Esophagus (tissue), 2 donors: ENCODE results near the gene LENG9. TPM values are rescaled to one million over a fixed set of nuclear protein-coding genes. Genes with fewer than 3 reads are reported as not detected.

Experiments used
- H3K27ac ChIP-seq, 2 donors: one replicate each; pipeline ENCODE4 v1.5.1; 2013; ENCODE audit warnings: low read depth in 2 of 2, mild to moderate bottlenecking in 2 of 2, inconsistent platforms in 1 of 2, low read length in 1 of 2, moderate library complexity in 1 of 2
- H3K27me3 ChIP-seq, 2 donors: one replicate each; pipeline ENCODE4 v1.6.1; 2013; ENCODE audit warnings: low read length in 2 of 2, control low read depth in 1 of 2, mild to moderate bottlenecking in 1 of 2; ENCODE audit not compliant: insufficient read depth in 2 of 2, control insufficient read depth in 1 of 2
- H3K36me3 ChIP-seq, 2 donors: one replicate each; pipeline ENCODE4 v1.6.1; 2013; ENCODE audit warnings: low read length in 1 of 2; ENCODE audit not compliant: control insufficient read depth in 2 of 2, insufficient read depth in 2 of 2
- H3K4me1 ChIP-seq, 2 donors: one replicate each; pipeline ENCODE4 v1.6.1; 2013; ENCODE audit warnings: low read length in 1 of 2; ENCODE audit not compliant: control insufficient read depth in 2 of 2, insufficient read depth in 2 of 2
- H3K4me3 ChIP-seq, 2 donors: one replicate each; pipeline ENCODE4 v1.5.1; 2013; ENCODE audit warnings: low read length in 2 of 2, mild to moderate bottlenecking in 2 of 2, low read depth in 1 of 2, moderate library complexity in 1 of 2
- H3K9me3 ChIP-seq, 2 donors: one replicate each; pipeline ENCODE4 v1.6.1; 2013; ENCODE audit warnings: mild to moderate bottlenecking in 2 of 2, low read depth in 1 of 2, low read length in 1 of 2, moderate library complexity in 1 of 2; ENCODE audit not compliant: control insufficient read depth in 2 of 2, insufficient read depth in 1 of 2
- WGBS, 2 donors: extraction: QIAGEN DNeasy Blood & Tissue Kit; methylation state at CpG; one replicate each; pipeline ENCODE4 v1.1.7; 2013; 5-methylcytosine and 5-hydroxymethylcytosine counted together
- polyA plus RNA-seq, 2 donors: library from polyadenylated mRNA; stranded (reverse); fragments of 200-250 nt; gene quantifications; one replicate each; pipeline ENCODE4 v1.2.3, GENCODE V29; 2013
- donor health status: healthy with polysubstance abuse.
- donor health status: Bipolar disorder and iron deficiency.

Gene LENG9
- polyA plus RNA-seq, 2 donors: 4.4 to 5.8 TPM

DNA sequence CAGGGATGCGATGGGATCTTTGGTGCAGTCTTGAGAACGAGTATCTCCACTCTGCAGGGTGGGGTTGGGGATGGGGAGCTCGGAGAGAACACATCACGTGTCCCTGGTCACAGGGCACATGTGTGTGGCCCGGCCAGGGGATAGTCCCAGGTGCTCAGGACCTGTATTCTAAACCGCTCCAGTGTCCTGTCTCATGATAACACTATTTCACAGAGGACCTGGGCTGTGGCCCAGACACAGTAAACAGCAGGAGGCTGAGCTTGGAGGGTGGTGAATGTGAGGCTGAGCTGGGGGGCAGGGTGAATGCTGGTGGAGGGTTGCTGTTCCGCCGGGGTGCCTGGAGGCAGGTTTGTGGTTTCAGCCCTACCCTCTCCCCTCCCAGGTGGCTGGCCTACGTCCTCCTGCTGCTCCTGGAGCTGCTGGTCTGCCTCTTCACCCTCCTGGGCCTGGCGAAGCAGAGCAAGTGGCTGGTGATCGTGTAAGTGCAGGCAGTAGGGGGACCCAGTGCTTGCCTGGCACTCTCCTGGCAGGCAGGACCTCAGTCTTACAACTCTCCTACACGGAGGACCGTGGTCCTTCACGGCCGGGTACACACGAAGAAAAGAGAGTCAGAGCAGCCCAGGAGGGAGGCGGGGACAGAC, 37.2 kb downstream of the LENG9 start:
- 51 to 56% methylated on average over 17 of the region's 17 CpGs for WGBS, 2 donors
- H3K4me3 ChIP-seq: no peak overlapping the region
- H3K4me1 ChIP-seq: peaks cover 5 to 6% of the 10 kb centered on the region in 2 donors
- H3K36me3 ChIP-seq: no peaks in the 10 kb centered on the region
- no peak overlapping the region for H3K27ac ChIP-seq
- no peaks in the 10 kb centered on the region for H3K9me3 ChIP-seq
- peaks cover 0 to 3% of the 10 kb centered on the region in 2 donors for H3K27me3 ChIP-seq

DNA sequence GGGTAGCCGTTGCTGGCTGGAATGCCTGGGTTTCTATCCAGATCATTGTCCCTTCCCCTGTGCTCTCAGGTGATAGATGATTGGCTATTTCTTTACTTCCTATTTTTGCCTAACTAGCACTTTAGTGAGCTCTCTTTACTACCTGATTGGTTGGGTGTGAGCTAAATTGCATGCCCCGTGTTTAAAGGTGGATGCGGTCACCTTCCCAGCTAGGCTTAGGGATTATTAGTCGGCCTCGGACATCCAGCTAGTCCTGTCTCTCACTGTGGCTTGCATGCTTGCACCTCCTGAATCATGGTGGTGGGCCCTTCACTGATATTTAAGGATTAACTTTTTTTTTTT, 38.2 kb downstream of the LENG9 start:
- Histone ChIP-seq H3K36me3 (no peaks in the 10 kb centered on the region), H3K9me3 (no peaks in the 10 kb centered on the region), H3K27me3 (peaks cover 0 to 3% of the 10 kb centered on the region in 2 donors), H3K4me1 (no peaks in the 10 kb centered on the region), H3K27ac (no peak overlapping the region), H3K4me3 (no peak overlapping the region)
- 63 to 67% methylated on average over 5 of the region's 5 CpGs for WGBS, 2 donors

DNA sequence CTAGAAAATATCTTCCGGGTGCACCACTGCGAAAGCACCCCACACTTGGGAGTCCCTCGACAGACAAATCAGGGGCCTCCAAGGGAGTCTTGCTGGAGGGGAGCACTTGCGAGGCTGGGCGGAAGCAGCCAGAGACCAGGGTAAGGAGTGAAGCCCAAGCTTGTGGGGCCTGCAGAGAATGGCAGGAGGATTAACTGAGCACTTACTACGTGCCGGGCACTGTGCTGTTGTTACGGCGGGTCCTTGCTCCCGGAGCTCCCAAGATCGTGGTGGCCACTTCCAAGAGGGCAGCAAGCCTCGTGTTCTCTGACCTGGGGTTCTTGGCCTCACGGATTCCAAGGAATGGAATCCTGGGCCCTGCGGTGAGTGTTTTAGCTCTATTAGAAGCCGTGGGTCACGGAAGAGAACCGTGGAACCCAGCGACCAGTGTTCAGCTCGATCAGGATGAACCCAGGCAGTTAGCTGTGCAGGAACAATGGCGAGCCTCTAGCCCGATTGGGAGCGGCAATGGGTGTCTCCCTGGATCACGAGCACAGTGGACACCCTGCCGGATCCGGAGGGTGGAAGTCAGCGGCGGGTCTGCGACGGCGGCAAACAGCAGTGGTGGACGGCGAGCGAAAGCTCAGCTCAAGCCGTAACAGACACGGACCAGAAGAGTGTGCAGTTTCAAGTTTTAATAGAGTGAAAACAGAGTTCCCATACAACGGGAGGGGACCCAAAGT, 38.8 kb downstream of the LENG9 start:
- Histone ChIP-seq H3K27me3 (peaks cover 0 to 3% of the 10 kb centered on the region in 2 donors), H3K4me1 (no peaks in the 10 kb centered on the region), H3K4me3 (no peak overlapping the region), H3K27ac (no peak overlapping the region), H3K36me3 (no peaks in the 10 kb centered on the region), H3K9me3 (no peaks in the 10 kb centered on the region)
- WGBS, 2 donors: 85 to 87% methylated on average over 34 to 36 of the region's 36 CpGs

DNA sequence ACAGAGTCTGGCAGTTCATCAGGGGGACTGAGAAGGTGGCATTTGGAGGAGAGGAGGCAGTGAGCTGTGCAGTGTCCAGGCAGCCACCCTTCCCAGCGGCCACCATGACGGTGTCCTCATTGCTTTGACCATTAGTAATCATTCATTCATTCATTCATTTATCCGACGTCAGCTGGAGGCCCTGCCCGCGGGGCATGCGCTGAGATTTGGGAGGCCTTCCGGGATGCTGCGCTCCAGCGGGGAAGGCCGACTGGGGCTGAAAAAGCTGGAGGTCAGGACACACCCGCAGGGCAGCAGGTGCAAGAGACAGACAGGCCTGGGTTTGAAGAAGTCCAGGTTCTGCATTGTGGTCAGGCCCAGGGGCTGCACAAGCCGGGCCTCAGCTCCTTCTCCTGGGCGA, 39.4 kb downstream of the LENG9 start:
- Histone ChIP-seq H3K27ac (no peak overlapping the region), H3K36me3 (no peaks in the 10 kb centered on the region), H3K9me3 (no peaks in the 10 kb centered on the region), H3K4me3 (no peak overlapping the region), H3K4me1 (no peaks in the 10 kb centered on the region), H3K27me3 (peaks cover 0 to 3% of the 10 kb centered on the region in 2 donors)
- 86 to 88% methylated on average over 14 of the region's 14 CpGs for WGBS, 2 donors

DNA sequence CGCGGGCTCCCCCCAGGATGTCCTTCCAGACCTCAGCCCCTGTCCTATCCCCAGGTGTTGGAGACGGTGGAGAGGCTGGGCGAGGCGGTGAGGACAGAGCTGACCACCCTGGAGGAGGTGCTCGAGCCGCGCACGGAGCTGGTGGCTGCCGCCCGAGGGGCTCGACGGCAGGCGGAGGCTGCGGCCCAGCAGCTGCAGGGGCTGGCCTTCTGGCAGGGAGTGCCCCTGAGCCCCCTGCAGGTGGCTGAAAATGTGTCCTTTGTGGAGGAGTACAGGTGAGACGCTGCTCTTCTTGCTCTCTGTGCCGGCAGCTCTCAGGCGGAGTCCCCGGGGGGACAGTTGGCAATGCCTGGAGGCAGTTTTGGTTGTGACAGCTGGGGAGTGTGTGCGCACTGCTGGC, 41.4 kb downstream of the LENG9 start:
- no peaks in the 10 kb centered on the region for H3K36me3 ChIP-seq
- H3K4me1 ChIP-seq: peaks cover 0 to 2% of the 10 kb centered on the region in 2 donors
- H3K9me3 ChIP-seq: peaks cover 0 to 2% of the 10 kb centered on the region in 2 donors
- no peak overlapping the region for H3K27ac ChIP-seq
- no peak overlapping the region for H3K4me3 ChIP-seq
- 69 to 73% methylated on average over 18 to 20 of the region's 20 CpGs for WGBS, 2 donors
- H3K27me3 ChIP-seq: no peaks in the 10 kb centered on the region

DNA sequence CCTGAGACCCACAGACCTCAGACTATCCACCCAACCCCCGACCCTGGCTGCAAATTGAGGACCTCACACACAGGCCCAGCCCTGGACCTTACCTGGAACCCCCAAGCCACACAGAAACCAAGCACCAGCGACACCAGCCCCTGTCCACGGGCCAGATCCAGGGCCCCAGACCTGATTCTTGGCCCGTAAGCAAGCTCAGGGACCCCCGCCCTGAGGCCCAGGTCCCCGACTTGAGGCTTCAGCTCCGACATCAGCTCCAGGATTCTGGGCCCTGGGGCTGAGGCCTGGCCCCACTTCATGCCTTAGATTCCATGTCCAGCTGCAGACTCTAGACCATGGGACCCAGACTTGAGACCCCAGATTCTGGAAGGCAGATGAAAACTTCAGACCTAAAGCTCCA, 42.1 kb downstream of the LENG9 start:
- Histone ChIP-seq H3K27ac (no peak overlapping the region), H3K9me3 (peaks cover 0 to 2% of the 10 kb centered on the region in 2 donors), H3K27me3 (peaks cover 0 to 3% of the 10 kb centered on the region in 2 donors), H3K36me3 (no peaks in the 10 kb centered on the region), H3K4me3 (no peak overlapping the region), H3K4me1 (peaks cover 0 to 2% of the 10 kb centered on the region in 2 donors)
- 80 to 85% methylated on average over 7 of the region's 7 CpGs for WGBS, 2 donors

DNA sequence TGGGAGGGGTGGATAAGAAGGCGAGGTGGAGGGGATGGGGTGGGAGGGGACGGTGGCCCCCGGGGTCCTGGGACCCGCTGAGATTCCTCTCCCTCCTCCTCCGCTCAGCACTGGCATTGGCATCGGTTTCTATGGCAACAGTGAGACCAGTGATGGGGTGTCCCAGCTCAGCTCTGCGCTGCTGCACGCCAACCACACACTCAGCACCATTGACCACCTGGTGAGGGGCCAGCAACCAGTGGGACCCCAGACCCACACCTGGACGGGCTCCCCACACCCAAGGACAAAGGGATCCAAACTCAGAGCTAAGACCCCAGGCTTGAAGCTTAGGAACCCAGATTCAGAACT, 42.4 kb downstream of the LENG9 start:
- Histone ChIP-seq H3K36me3 (no peaks in the 10 kb centered on the region), H3K27me3 (peaks cover 0 to 7% of the 10 kb centered on the region in 2 donors), H3K4me3 (no peak overlapping the region), H3K4me1 (peaks cover 0 to 2% of the 10 kb centered on the region in 2 donors), H3K27ac (no peak overlapping the region), H3K9me3 (peaks cover 0 to 2% of the 10 kb centered on the region in 2 donors)
- WGBS, 2 donors: 33 to 42% methylated on average over 9 of the region's 9 CpGs

DNA sequence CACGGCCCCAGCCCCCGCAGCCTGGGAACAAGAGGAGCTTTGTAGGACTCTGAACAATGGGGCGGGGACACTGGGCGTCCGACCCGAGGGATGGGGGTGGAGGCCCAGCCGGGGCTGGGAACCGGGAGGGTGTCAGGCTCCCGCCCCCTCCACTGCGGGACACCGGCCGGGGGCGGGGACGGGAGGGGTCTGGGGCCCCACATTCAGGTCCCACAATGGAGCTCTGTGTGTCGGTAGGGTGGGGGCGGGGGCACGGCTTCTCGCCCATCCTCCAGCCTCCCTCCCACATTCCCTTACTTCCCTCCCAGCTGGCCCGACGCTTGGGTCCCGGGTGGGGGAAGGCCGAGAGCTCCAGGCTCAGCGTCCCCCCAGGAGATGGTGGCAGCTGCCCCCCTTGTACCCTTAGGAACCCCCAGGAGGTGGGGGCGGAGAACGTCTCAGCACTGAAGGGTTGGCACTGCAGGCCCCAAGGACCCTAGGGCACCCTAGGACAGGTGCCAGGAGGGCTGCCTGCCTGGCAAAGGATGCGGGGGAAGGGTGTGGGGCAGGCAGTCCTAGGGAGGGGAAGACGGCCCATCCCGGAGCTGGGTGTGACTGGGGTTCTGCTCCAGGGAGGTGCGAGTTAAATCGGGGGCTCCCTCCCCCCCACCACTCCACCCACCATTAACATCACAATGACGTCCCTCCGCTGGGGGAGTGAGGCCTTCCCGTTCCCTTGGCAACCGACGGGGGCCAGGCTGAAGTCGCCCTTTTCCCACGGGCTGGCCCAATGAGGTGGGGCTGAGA, 43.0 kb downstream of the LENG9 start:
- peaks cover 0 to 10% of the 10 kb centered on the region in 2 donors for H3K27me3 ChIP-seq

DNA sequence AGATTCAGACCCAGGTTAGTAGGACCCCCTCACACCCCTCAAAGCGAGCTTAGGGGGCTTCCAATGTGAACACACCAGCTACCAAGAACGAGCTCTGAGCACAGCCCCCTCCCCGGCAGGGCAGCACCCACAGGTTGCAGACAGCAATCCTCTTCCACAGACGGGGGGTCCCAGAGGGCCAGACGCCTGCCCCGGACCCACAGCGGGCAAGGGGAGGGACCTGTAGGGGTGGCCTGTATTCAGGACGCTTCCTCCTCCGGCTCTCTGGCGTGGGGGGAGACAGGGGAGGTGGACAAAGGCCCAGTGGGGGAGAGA, 43.6 kb downstream of the LENG9 start:
- Histone ChIP-seq H3K4me1 (peaks cover 0 to 2% of the 10 kb centered on the region in 2 donors), H3K27ac (no peak overlapping the region), H3K27me3 (peaks cover 0 to 14% of the 10 kb centered on the region in 2 donors), H3K36me3 (no peaks in the 10 kb centered on the region), H3K4me3 (no peak overlapping the region), H3K9me3 (peaks cover 0 to 2% of the 10 kb centered on the region in 2 donors)
- 25 to 41% methylated on average over 10 of the region's 10 CpGs for WGBS, 2 donors

More for the DNA sequence above, 43.0 kb downstream of the LENG9 start:
- Histone ChIP-seq H3K27ac (no peak overlapping the region), H3K9me3 (peaks cover 0 to 2% of the 10 kb centered on the region in 2 donors), H3K4me1 (peaks cover 0 to 2% of the 10 kb centered on the region in 2 donors), H3K36me3 (no peaks in the 10 kb centered on the region), H3K4me3 (no peak overlapping the region)
- 14 to 17% methylated on average over 33 to 37 of the region's 37 CpGs for WGBS, 2 donors
